ENCODE results near the gene GNAI2. TPM values are rescaled to one million over a fixed set of nuclear protein-coding genes. Genes with fewer than 3 reads are reported as not detected.

Gene GNAI2
- total RNA-seq, 2 donors from 2014 or later = 331 to 413 TPM

GRCh38 chr3:50249457-50249856 is 13.5 kb downstream of the GNAI2 start:
- Mint-ChIP-seq H3K27ac (peak overlapping the region in 1 of 2 donors; percentile 81), H3K9me3 (no peaks in the 10 kb centered on the region), H3K4me1 (ENCODE audit: low read depth in 2 of 2) (peaks cover 50 to 54% of the 10 kb centered on the region in 2 donors), H3K36me3 (no peaks in the 10 kb centered on the region), H3K27me3 (no peaks in the 10 kb centered on the region), H3K4me3 (no peak overlapping the region)
- DNase-seq (ENCODE audit: low spot score) = no peak
- ATAC-seq = no peak

GRCh38 chr3:50250514-50250913 is 14.5 kb downstream of the GNAI2 start:
- no peak for ATAC-seq
- Mint-ChIP-seq H3K27me3 (no peaks in the 10 kb centered on the region), H3K36me3 (no peaks in the 10 kb centered on the region), H3K9me3 (no peaks in the 10 kb centered on the region), H3K27ac (peak overlapping the region in 1 of 2 donors; percentile 74), H3K4me1 (ENCODE audit: low read depth in 2 of 2) (peaks cover 45% of the 10 kb centered on the region in 2 donors), H3K4me3 (no peak overlapping the region)
- no peak for DNase-seq (ENCODE audit: low spot score)

- Mint-ChIP-seq H3K4me1 (ENCODE audit: low read depth in 2 of 2) (peaks cover 37 to 43% of the 10 kb centered on the region in 2 donors), H3K27ac (peak overlapping the region in 1 of 2 donors; percentile 74), H3K9me3 (no peaks in the 10 kb centered on the region), H3K4me3 (no peak overlapping the region), H3K36me3 (no peaks in the 10 kb centered on the region), H3K27me3 (no peaks in the 10 kb centered on the region)
- DNase-seq (ENCODE audit: low spot score) (no peak), ATAC-seq (no peak)
Measured at GRCh38 chr3:50251220-50251619, 15.2 kb downstream of the GNAI2 start.

- H3K9me3 Mint-ChIP-seq = no peaks in the 10 kb centered on the region
- H3K4me3 Mint-ChIP-seq = no peak overlapping the region
- H3K27me3 Mint-ChIP-seq = no peaks in the 10 kb centered on the region
- ATAC-seq (no peak), DNase-seq (ENCODE audit: low spot score) (no peak)
- H3K4me1 Mint-ChIP-seq (ENCODE audit: low read depth in 2 of 2) = peaks cover 20 to 31% of the 10 kb centered on the region in 2 donors
- peaks cover 6% of the 10 kb centered on the region for H3K36me3 Mint-ChIP-seq
- no peak overlapping the region for H3K27ac Mint-ChIP-seq
Measured at GRCh38 chr3:50254577-50255250, 18.7 kb downstream of the GNAI2 start.

- H3K27ac Mint-ChIP-seq = no peak overlapping the region
Measured at GRCh38 chr3:50255251-50255615, 19.2 kb downstream of the GNAI2 start.

GRCh38 chr3:50256978-50257890 is 21.2 kb downstream of the GNAI2 start:
- Mint-ChIP-seq H3K36me3 (peaks cover 6% of the 10 kb centered on the region), H3K9me3 (no peaks in the 10 kb centered on the region), H3K4me3 (no peak overlapping the region), H3K27me3 (no peaks in the 10 kb centered on the region), H3K4me1 (ENCODE audit: low read depth in 2 of 2) (peaks cover 11 to 19% of the 10 kb centered on the region in 2 donors), H3K27ac (no peak overlapping the region)
- ATAC-seq = no peak
- no peak for DNase-seq (ENCODE audit: low spot score)

More at GRCh38 chr3:50255251-50255615, 19.2 kb downstream of the GNAI2 start:
- Mint-ChIP-seq H3K9me3 (no peaks in the 10 kb centered on the region), H3K27me3 (no peaks in the 10 kb centered on the region), H3K36me3 (peaks cover 6% of the 10 kb centered on the region), H3K4me1 (ENCODE audit: low read depth in 2 of 2) (peaks cover 19 to 30% of the 10 kb centered on the region in 2 donors), H3K4me3 (no peak overlapping the region)
- no peak for ATAC-seq
- DNase-seq (ENCODE audit: low spot score) = no peak

- no peaks in the 10 kb centered on the region for H3K27me3 Mint-ChIP-seq
- DNase-seq (ENCODE audit: low spot score) (no peak), ATAC-seq (no peak)
- H3K9me3 Mint-ChIP-seq = no peaks in the 10 kb centered on the region
- peaks cover 6% of the 10 kb centered on the region for H3K36me3 Mint-ChIP-seq
- H3K4me3 Mint-ChIP-seq = no peak overlapping the region
- H3K27ac Mint-ChIP-seq = no peak overlapping the region
- H3K4me1 Mint-ChIP-seq (ENCODE audit: low read depth in 2 of 2) = peaks cover 10 to 19% of the 10 kb centered on the region in 2 donors
Measured at GRCh38 chr3:50258029-50258680, 22.2 kb downstream of the GNAI2 start.

GRCh38 chr3:50258979-50259378 is 23.0 kb downstream of the GNAI2 start:
- H3K4me3 Mint-ChIP-seq = no peak overlapping the region
- peaks cover 4 to 13% of the 10 kb centered on the region in 2 donors for H3K4me1 Mint-ChIP-seq (ENCODE audit: low read depth in 2 of 2)
- ATAC-seq (no peak), DNase-seq (ENCODE audit: low spot score) (no peak)
- peaks cover 6% of the 10 kb centered on the region for H3K36me3 Mint-ChIP-seq
- H3K9me3 Mint-ChIP-seq = no peaks in the 10 kb centered on the region
- H3K27me3 Mint-ChIP-seq = no peaks in the 10 kb centered on the region
- H3K27ac Mint-ChIP-seq = no peak overlapping the region

- Mint-ChIP-seq H3K4me3 (peak overlapping the region; percentile 58), H3K27me3 (no peaks in the 10 kb centered on the region), H3K9me3 (no peaks in the 10 kb centered on the region), H3K36me3 (peaks cover 6% of the 10 kb centered on the region), H3K4me1 (ENCODE audit: low read depth in 2 of 2) (peaks cover 4 to 12% of the 10 kb centered on the region in 2 donors), H3K27ac (peak overlapping the region; percentile 62 to 64)
- DNase-seq (ENCODE audit: low spot score) (no peak), ATAC-seq (peak; percentile 0 to 2)
Measured at GRCh38 chr3:50259432-50260026, 23.5 kb downstream of the GNAI2 start.

GRCh38 chr3:50260027-50260941 is 24.3 kb downstream of the GNAI2 start:
- no peaks in the 10 kb centered on the region for H3K9me3 Mint-ChIP-seq
- H3K36me3 Mint-ChIP-seq = peaks cover 6% of the 10 kb centered on the region
- H3K4me3 Mint-ChIP-seq = peak overlapping the region; percentile 58
- ATAC-seq (peak; percentile 96 to 97), DNase-seq (ENCODE audit: low spot score) (peak; percentile 92)
- no peaks in the 10 kb centered on the region for H3K27me3 Mint-ChIP-seq
- H3K4me1 Mint-ChIP-seq (ENCODE audit: low read depth in 2 of 2) = peaks cover 4 to 10% of the 10 kb centered on the region in 2 donors
- H3K27ac Mint-ChIP-seq = peak overlapping the region; percentile 62 to 64

GRCh38 chr3:50260942-50261441 is 25.0 kb downstream of the GNAI2 start:
- Mint-ChIP-seq H3K4me3 (no peak overlapping the region), H3K27me3 (no peaks in the 10 kb centered on the region), H3K36me3 (peaks cover 6% of the 10 kb centered on the region), H3K27ac (no peak overlapping the region), H3K9me3 (no peaks in the 10 kb centered on the region), H3K4me1 (ENCODE audit: low read depth in 2 of 2) (peaks cover 4 to 10% of the 10 kb centered on the region in 2 donors)
- ATAC-seq = no peak
- no peak for DNase-seq (ENCODE audit: low spot score)

- no peak for ATAC-seq
- H3K4me3 Mint-ChIP-seq = no peak overlapping the region
- H3K27ac Mint-ChIP-seq = no peak overlapping the region
- H3K27me3 Mint-ChIP-seq = no peaks in the 10 kb centered on the region
- peaks cover 4 to 10% of the 10 kb centered on the region in 2 donors for H3K4me1 Mint-ChIP-seq (ENCODE audit: low read depth in 2 of 2)
- H3K36me3 Mint-ChIP-seq = peaks cover 6% of the 10 kb centered on the region
- no peak for DNase-seq (ENCODE audit: low spot score)
- no peaks in the 10 kb centered on the region for H3K9me3 Mint-ChIP-seq
Measured at GRCh38 chr3:50261505-50261904, 25.5 kb downstream of the GNAI2 start.
